ENCODE data around the gene RAP1GAP2. TPM values are rescaled to one million over a fixed set of nuclear protein-coding genes. Genes with fewer than 3 reads are reported as not detected.

The RAP1GAP2 gene
- polyA plus RNA-seq, 1 donor = 1.8 TPM

GRCh38 chr17:3003296-3004149, 207.3 kb downstream of the RAP1GAP2 start:
- DNase-seq = no peak

DNA sequence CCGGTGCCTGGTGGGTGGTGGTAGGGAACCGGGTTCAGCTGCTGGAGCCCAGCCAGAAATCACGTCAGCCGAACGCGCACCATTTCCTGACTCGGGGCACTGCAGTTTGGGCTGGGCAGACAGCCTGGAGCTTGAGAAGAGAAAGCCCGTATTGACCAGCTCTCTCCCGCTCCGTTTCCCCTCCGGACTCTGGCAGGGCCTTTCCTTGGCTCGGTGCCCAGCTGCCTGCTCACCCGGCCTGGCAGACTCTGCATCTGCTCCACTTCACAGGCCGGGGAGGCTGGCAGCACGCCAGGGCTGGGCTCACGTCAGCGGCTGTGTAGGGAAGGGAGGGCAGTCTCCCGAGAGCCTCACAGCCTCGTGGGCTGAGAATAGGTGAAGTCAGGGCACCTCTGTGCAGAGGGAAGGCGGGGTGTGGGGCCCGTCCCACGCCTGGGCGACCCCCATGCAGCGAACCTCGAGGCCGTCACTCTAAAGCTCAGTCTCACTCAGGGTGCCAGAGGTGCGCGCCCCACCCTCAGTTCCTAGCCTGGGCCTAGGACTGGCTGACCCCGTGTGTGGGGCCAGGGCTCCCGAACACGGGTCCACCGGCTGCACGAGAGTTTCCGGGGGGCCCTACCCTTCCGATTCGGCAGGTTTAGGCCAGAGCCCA, 208.0 kb downstream of the RAP1GAP2 start:
- DNase-seq = peak; percentile 91

DNA sequence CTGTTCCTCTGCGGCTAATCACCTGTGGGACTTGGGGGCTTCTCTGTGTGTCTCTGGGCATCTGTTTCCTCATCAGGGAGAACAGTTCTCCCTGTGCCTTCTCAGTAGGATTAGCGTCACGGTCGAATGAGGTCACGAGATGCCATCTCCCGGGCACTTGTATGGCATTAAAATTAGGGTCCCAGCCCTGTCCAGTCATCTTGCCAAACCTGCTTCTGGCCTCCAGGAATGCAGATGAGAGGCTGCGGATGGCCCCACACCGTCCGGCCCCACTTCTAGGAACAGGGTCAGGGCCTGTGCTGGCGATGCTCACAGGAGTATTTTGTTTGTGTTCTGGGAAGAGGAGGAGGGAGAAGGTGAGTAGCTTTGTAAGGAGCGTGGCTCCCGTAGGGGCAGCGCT, 208.7 kb downstream of the RAP1GAP2 start:
- DNase-seq = no peak

DNA sequence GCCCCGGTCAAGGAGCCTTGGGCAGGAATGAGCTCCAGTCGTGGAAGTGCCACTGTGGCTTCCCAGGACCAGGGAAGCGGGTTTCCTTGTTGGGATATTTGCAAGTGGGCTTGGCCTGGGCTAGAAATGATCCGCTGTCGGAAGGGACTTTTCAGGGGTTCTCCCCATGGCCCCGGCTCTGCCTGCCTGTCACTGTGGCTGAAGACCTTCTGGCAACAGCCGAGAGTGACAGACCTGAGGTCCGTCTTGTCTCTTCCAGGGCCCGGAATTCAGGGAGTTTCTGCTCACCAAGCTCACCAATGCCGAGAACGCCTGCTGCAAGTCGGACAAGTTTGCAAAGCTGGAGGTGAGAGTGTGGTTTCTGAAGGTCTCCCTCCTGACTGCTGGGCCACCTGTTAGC, 209.5 kb downstream of the RAP1GAP2 start:
- no peak for DNase-seq

- no peak for DNase-seq
Measured at GRCh38 chr17:3006801-3007200, 210.6 kb downstream of the RAP1GAP2 start.

GRCh38 chr17:3007651-3008121, 211.4 kb downstream of the RAP1GAP2 start:
- no peak for DNase-seq

DNA sequence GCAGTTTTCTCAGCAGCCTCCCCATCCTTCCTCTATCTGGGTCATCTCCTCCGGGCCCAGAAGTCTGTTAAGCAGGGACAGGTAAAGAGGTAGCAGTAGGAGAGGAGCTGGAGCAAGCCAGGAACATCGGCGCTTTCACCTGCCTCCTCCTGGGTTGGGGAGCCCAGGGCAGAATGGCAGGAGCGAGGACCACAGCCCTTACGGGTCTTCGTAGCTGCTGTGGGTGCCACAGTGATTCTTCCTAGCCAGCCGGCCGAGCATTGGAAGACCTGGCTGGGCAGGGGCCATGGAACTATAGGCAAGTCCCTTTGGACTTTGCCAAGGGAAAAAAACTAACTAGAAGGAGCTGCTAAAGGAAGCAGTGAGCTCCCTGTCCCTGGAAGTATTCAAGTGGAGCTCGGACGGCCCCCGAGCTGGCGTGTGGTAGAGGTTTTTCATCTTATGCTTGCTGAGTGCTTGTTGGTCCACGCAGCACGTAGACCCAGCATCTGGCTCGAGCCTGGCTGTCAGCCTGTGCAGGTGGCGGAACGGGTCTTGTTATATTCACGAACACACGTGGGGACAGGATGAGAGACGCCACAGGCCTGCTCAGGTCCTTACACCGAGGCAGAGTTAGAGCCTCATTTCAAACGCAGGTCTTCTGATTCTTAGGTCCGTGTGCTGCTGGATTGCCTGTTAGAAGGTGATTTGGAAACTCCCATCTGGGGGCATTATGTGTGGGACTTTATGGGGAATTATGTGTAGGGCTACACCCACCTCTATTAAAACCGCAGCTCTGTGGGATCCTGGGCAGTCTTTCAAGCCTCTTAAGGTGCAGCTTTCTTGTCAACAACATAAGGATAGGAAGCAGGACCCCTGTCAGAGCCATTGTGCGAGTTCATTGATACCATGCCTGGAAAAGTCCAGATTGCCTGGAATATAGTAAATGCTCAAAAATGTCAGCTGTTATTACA, 212.4 kb downstream of the RAP1GAP2 start:
- no peak for DNase-seq

GRCh38 chr17:3009411-3009920, 213.2 kb downstream of the RAP1GAP2 start:
- DNase-seq = no peak

GRCh38 chr17:3011891-3012290, 215.7 kb downstream of the RAP1GAP2 start:
- no peak for DNase-seq

DNA sequence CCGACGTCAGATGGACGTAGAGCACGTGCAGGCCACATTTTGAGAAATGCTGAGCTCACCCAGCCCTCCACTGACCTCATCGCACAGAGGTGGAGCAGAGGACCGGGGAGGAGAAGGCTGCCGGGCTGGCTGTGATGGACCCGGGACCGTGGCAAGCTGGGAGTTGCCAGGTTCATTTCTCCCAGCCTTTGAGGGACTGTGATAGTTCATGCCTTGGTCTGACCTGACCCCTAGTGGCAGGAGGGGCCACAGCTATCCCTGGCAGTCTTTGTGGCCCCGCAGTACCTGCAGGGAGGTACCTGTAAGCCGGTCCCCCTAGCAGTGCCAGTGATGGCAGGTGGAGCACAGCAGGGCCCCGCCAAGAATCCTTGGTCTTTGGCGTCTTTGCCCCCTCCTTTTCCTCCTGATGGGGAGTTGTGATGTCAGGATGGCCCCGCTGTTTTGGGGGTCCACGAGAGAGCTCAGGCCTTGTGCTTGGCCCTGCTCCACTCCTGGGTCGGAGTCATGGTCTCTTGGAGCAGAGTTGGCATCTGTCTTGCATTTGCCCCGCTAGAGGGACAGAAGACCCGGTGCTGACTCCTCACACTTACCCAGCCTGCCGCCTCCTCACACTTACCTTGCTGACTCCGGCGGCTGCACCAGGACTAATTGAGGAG, 216.8 kb downstream of the RAP1GAP2 start:
- DNase-seq = peak; percentile 60

DNA sequence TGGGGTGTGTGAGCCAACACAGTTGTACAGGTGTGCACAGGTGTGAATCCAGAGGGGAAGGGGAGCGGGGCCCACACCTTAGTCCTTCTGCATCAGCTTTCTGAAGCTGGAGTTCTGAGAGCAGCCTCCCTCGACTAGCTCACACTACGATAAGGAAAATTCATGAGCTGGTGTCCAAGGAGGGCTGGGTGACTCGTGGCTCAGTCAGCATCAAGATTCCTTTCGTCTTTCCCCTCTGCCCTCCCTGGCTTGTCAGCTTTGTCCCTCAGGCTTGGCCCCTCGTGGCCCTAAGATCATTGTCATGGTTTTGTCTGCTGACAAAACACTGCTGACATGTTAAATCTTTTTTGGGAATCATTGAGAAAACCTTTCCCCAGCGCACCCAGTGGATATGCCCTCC, 219.7 kb downstream of the RAP1GAP2 start:
- DNase-seq = no peak

- DNase-seq = no peak
Measured at GRCh38 chr17:3017936-3018335, 221.7 kb downstream of the RAP1GAP2 start.

GRCh38 chr17:3019761-3020160, 223.5 kb downstream of the RAP1GAP2 start:
- no peak for DNase-seq

GRCh38 chr17:3020381-3020780, 224.1 kb downstream of the RAP1GAP2 start:
- no peak for DNase-seq

- no peak for DNase-seq
Measured at GRCh38 chr17:3022197-3022596, 226.0 kb downstream of the RAP1GAP2 start.

DNA sequence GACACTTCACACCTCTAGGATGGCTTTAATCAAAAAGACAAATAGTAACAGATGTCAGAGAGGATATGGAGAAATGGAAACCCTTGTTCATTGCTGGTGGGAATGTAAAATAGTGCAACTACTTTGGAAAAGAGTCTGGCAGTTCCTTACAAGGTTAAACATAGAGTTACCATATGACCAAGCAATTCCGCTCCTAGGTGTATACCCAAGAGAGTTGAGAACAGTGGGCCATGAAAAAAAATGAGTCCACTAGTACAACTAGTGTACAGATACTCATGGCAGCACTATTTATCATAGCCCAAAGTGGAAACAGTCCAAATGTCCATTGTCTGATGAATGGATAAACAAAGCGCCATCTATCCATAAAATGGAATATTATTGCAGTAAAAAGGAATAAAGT, 228.1 kb downstream of the RAP1GAP2 start:
- DNase-seq = no peak

DNA sequence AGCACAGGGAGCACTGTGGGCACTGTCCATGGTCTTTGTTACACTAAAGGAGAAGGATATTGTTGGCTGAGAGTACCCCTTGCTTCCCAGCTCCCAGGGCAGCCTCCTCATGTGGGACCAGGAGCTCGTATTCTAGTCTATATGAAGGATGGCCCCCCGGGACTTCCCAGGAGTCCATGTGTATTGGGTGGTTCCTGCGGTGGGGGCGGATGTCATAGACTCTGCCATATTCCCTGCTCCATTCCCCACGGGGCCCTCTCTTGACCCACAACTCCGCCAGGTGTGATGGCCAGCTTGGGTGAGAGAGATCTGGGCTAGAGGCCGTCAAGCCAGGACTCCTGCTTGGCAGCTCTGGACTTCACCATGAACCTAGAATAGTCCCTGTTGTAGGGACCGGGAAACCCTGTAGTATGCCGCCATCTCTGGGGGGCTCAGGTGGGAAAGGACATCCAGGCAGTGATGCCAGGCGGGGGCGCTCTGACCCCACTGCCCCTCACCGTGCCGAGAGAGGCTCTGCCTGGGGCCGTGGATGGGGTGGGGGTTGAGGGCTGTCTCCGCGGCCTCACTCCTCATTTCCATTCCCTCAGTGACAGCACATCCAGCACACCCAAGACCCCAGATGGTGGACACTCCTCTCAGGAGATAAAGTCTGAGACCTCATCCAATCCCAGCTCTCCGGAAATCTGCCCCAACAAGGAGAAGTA, 229.3 kb downstream of the RAP1GAP2 start:
- no peak for DNase-seq

- no peak for DNase-seq
Measured at GRCh38 chr17:3026125-3026855, 230.1 kb downstream of the RAP1GAP2 start.

- no peak for DNase-seq
Measured at GRCh38 chr17:3026856-3027751, 230.9 kb downstream of the RAP1GAP2 start.
